Midbrain (tissue), 1 donor: ENCODE measurements around the gene PEAK1.
"Not testable (repeated sequence)": the region's sequence is repeated elsewhere in the genome, so short reads cannot be mapped to it uniquely, and the experiment has no call there.

Source experiments
- DNase-seq: peaks from one replicate; lab custom pipeline; 2025; lab: John Stamatoyannopoulos, UW

PEAK1 gene

DNA sequence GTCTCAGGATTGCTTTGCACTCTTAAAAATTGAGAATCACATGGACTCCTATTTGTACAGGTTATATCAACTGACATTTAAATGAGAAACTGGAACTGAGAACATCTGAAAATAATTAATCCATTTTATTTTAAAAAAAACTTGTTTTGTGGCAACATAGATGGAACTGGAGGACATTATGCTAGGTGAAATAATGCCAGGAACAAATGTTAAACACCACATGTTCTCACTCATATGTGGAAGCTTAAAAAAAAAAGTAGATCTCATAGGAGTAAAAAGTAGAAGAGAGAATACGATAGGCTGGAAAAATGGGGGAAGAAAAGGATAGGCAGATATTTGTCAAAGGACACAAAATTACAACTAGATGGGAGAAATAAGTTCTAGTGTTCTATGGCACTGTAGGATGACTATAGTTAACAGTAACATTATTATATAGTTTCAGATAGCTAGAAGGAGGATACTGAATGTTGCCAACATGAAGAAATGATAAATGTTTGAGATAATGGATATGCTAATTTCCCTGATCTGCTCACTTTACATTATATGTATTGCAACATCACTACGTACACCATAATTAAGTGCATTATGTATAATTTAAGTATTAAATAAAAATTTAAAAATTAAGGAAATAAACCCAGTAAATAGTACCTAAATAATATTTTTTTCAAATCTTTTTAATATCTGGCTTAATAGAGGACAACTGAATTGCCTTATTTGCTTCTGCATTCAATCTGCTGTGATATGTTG is 248.5 kb downstream of the PEAK1 start:
- DNase-seq: no peak

DNA sequence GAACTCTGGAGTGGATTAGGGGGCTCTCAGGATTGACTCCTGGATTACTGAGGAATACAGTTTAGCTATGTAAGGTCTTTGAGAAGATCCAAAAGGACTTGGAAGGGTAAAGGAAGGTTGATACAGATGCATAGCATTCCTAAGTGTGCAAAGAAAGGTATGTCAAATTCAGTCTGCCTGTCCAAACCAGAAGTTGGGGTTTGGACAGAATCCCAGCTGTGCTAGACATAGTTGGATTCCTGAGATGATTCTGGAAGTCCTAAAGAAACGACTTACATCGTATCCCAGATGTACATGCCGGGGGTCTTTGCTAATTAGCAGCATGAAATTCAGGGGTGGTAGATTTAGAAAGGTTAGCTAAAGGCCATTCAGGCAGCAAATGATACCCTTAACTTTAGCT is 251.3 kb downstream of the PEAK1 start:
- no peak for DNase-seq

- no peak for DNase-seq
Observed at GRCh38 chr15:77168141-77168540, 251.8 kb downstream of the PEAK1 start.

DNA sequence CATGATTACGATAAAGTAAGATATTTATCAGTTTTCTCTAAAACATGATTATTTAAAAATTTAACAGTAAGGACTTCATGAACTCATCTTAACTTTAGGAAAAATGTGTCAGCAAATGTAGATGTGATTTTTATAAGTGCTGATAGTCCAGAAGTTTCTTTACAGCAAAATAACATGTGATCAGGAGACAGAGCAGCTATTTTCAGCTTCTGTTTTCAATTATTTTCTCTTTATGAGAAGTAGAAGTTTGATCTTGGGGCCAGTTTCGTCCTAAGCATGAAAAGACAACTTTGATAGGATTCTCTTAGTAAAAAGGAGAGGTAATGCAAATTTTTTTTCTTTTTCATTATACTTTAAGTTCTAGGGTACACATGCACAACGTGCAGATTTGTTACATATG is 252.5 kb downstream of the PEAK1 start:
- DNase-seq: no peak

- DNase-seq: no peak
Observed at GRCh38 chr15:77163781-77164384, 256.0 kb downstream of the PEAK1 start.

GRCh38 chr15:77162872-77163633 is 256.9 kb downstream of the PEAK1 start:
- no peak for DNase-seq

- DNase-seq: no peak
Observed at GRCh38 chr15:77160562-77161478, 259.1 kb downstream of the PEAK1 start.

DNA sequence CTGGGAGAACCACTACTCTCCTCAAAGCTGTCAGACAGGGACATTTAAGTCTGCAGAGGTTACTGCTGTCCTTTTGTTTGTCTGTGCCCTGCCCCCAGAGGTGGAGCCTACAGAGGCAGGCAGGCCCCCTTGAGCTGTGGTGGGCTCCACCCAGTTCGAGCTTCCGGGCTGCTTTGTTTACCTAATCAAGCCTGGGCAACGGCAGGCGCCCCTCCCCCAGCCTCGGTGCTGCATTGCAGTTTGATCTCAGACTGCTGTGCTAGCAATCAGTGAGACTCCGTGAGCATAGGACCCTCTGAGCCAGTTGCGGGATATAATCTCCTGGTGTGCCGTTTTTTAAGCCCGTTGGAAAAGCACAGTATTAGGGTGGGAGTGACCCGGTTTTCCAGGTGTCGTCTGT is 263.9 kb downstream of the PEAK1 start:
- DNase-seq: not testable (repeated sequence)

DNA sequence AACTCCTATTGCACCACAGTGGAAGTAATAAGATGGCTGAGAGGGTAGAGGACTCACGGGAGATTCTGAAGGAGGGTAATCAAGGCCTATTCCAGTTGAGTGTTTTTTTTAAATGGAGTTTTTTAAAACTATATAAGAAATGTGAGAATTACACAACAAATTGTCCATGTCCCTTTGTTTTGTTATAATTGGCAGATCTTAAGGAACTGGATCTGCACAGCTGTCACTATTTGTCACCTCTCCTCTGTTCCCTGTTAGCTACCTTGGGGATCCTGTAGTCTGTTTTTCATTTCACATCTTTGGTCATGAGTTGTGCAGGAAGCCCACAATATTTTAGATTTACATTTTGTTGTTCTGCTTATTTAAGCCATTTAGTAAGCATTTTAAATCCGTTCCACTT is 271.7 kb downstream of the PEAK1 start:
- DNase-seq: no peak

GRCh38 chr15:77145370-77145769 is 274.5 kb downstream of the PEAK1 start:
- no peak for DNase-seq

GRCh38 chr15:77144492-77145070 is 275.3 kb downstream of the PEAK1 start:
- no peak for DNase-seq

- no peak for DNase-seq
Observed at GRCh38 chr15:77144026-77144425, 275.9 kb downstream of the PEAK1 start.

DNA sequence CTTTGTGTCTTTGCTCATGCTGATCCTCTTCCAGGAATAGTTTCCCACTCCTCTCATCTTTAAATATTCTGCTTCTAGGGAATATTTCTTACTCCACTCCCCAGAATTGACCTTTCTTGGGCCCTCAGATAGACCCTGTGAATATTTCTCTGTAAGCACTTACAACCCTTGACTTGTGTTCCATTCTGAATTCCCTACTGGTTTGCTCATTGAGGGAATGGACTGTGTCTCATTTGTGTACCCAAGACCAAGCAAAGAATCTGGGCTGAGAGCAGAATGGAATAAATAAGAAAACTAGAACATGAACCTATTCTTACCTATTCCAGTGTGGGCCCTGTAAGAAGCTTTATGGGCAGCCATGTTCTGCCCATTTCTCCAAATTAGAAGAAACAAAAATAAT is 276.3 kb downstream of the PEAK1 start:
- no peak for DNase-seq

DNA sequence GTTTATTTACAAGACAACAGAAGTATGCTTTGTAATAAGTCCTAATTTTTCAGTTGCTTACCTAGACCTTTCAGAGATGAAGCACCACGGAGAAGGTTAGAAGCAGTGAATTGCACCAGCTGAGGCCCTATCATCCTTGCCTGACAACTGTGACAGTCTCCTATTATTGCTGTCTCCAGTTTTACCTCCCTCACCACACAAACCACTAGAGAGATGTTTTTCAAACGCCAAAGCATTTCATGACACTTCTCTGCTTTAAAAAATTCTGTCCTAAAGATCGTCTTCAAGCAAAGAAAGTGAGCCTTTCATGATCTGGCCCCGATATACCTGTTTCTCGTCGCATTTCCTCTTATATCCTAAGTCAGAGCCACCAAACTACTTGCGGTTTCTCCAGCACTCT is 276.7 kb downstream of the PEAK1 start:
- DNase-seq: no peak

- no peak for DNase-seq
Observed at GRCh38 chr15:77140220-77140619, 279.7 kb downstream of the PEAK1 start.

DNA sequence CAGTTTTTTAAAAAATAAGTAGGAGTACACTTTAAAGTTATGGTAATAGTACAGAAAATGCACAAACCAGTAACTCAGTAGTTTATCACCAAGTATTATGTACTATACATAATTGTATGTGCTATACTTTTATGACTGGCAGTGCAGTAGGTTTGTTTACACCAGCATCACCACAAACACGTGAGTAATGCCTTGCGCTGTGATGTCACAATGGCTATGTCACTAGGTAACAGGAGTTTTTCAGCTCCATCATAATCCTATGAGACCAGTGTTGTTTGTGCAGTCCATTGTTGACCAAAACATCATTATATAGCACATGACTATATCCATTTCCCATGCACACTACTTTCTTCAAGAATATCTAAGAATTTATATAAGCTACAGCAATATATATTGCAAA is 280.6 kb downstream of the PEAK1 start:
- DNase-seq: no peak

- DNase-seq: no peak
Observed at GRCh38 chr15:77138167-77138522, 281.8 kb downstream of the PEAK1 start.

DNA sequence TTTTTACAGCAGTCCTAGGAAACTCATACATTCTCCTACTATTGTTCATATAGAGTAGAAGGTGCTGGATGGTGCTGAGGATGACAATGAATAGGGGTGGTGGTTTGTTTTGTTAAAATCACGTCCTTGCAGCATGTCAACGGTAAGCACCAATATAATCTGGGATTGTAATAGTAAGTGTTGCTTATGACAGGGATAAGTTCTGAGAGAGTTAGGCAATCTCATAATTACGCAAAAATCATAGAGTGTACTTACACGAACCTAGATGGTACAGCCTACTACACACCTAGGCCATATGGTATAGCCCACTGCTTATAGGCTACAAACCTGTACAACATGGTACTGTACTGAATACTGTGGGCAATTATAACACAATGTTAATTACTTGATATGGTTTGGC is 284.7 kb downstream of the PEAK1 start:
- no peak for DNase-seq

DNA sequence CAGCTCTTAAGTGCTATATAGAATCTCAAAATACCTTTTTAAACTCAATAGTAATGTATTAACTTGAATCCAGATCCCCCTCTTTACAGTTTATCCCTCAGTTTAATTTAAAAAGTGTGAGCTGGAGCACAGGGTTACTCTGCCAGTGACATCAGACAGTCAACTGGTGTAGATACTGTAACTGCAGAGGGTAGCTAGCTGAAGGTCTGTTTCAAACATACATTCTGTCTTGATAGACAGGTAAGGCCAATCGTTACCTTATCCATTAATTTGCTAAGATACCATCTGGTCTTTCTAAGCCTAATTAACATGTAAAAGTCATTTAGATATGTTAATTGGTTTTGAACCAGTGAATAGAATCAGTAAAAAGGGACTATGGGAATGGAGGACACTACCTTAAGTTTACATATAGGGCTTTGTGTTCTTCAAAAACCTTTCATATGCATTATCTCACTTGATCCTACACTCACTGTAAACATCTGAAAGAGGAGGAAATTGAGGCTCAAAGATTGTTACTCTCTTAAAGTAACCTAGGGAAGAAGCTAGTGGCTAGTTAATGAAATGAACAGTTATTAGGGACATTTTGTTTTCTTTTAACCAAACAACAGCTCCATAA is 289.5 kb downstream of the PEAK1 start:
- no peak for DNase-seq

DNA sequence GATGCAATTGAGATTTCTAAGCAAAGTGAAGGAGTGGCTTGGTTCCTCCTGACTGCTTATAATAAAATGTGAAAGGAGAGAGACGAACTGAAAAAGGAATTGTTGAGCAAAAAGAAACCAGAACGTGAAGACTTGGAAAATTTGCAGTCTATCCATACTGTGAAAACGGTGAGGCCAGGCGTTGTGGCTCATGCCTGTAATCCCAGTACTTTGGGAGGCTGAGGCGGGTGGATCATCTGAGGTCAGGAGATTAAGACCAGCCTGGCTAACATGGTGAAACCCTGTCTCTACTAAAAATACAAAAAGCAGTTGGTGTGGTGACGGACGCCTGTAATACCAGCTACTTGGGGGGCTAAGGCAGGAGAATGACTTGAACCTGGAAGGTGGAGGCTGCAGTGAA is 292.3 kb downstream of the PEAK1 start:
- DNase-seq: no peak
